Sigmoid colon (tissue), 4 donors: ENCODE results near the gene C14orf132.

ENCODE experiments used
- EP300 ChIP-seq, 4 donors: sonication (generic); formaldehyde crosslinking; IDR thresholded peaks; one replicate each; pipeline ENCODE4 v1.6.1; 2017; ENCODE audit warnings: antibody characterized with exemption in 4 of 4
- POLR2A ChIP-seq, 2 donors: fragments of 450-650 bp; IDR thresholded peaks; one replicate each; pipeline ENCODE4 v1.6.1; 2016; ENCODE audit warnings: antibody characterized with exemption in 2 of 2, mild to moderate bottlenecking in 2 of 2, moderate library complexity in 2 of 2
- TF ChIP-seq, protein P1 (sequence below), 4 experiments: fragments of 450-650 bp in 3 of 4; fragments of 200-600 bp in 1 of 4; IDR thresholded peaks; one replicate each; pipeline ENCODE4 v1.5.1; 2016 to 2019; ENCODE audit warnings: antibody characterized with exemption in 4 of 4, mild to moderate bottlenecking in 3 of 4, moderate library complexity in 2 of 4

DNA sequence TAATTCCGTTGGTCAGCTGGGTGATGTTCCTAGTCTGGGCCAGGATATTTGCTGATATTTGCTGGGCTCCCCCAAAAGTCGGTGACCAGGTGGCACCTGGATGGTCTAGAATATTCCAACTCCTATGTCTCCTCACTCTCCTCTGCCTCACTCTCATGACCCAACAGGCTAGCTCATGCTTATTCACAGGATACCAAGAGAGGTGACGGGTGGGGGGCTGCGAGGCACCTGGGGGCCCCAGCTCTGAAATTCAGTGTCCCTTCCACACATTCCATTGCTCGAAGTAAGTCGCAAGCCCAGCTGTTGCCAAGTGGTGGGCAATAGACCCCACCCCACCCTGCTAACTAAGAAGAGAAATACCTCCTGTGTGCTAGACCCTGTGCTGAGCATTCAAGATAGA lies 67.7 kb downstream of the C14orf132 start:
- TF ChIP-seq POLR2A (IDR thresholded peaks at IDR 0.05): no peak
- TF ChIP-seq, protein P1, sequence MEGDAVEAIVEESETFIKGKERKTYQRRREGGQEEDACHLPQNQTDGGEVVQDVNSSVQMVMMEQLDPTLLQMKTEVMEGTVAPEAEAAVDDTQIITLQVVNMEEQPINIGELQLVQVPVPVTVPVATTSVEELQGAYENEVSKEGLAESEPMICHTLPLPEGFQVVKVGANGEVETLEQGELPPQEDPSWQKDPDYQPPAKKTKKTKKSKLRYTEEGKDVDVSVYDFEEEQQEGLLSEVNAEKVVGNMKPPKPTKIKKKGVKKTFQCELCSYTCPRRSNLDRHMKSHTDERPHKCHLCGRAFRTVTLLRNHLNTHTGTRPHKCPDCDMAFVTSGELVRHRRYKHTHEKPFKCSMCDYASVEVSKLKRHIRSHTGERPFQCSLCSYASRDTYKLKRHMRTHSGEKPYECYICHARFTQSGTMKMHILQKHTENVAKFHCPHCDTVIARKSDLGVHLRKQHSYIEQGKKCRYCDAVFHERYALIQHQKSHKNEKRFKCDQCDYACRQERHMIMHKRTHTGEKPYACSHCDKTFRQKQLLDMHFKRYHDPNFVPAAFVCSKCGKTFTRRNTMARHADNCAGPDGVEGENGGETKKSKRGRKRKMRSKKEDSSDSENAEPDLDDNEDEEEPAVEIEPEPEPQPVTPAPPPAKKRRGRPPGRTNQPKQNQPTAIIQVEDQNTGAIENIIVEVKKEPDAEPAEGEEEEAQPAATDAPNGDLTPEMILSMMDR (IDR thresholded peaks at IDR 0.05): no peak
- TF ChIP-seq EP300 (IDR thresholded peaks at IDR 0.05): no peak
